Keratinocyte (primary cell): ENCODE results near the gene EFHB.

Experiments
- CTCF ChIP-seq, 3 experiments: IDR thresholded peaks in 1 of 3; conservative IDR thresholded peaks in 1 of 3; optimal IDR thresholded peaks in 1 of 3; 2 replicates in 2 of 3; 3 replicates in 1 of 3; pipeline versions ENCODE3 to v1.5.1; 2011; ENCODE audit warnings: low read length in 3 of 3, mild to moderate bottlenecking in 3 of 3, moderate library complexity in 2 of 3, control low read depth in 1 of 3, inconsistent platforms in 1 of 3; ENCODE audit not compliant: insufficient read depth in 2 of 3; ENCODE audit errors: extremely low read depth in 1 of 3
- EZH2 ChIP-seq: IDR thresholded peaks from one replicate; pipeline ENCODE4 v1.6.1; 2012; ENCODE audit warnings: inconsistent platforms, mild to moderate bottlenecking, low read length, moderate library complexity

GRCh38 chr3:19946832-19947548, 13.0 kb upstream of the EFHB start, which contains the start of gene RAB5A:
- no peak for TF ChIP-seq EZH2
- no peak for TF ChIP-seq CTCF (optimal IDR thresholded peaks at IDR 0.05 in 1 of 3, IDR thresholded peaks at IDR 0.05 in 1 of 3, conservative IDR thresholded peaks at IDR 0.05 in 1 of 3; ENCODE audit: extremely low read depth in 1 of 3, insufficient read depth in 2 of 3, low read length in 3 of 3)
